Lower lobe of right lung (tissue), 2 donors: ENCODE measurements around the gene PYHIN1. TPM values are rescaled to one million over a fixed set of nuclear protein-coding genes. Genes with fewer than 3 reads are reported as not detected.
A peak's percentile ranks its signal among the peaks of the same experiment; 100 is the strongest.

ENCODE experiments used
- ATAC-seq, 2 donors: fragments of 200-7000 bp; cut with Tn5 transposase; one replicate each; pipeline ENCODE4 v1.9.1; 2020 to 2022; ENCODE audit warnings: mild to moderate bottlenecking in 2 of 2, moderate library complexity in 2 of 2
- DNase-seq: peaks from one replicate; pipeline ENCODE4 v3.0.0-alpha.2; 2020
- H3K27ac ChIP-seq: fragments of 200-600 bp; one replicate; pipeline ENCODE4 v1.8.0; 2022
- H3K27me3 ChIP-seq: fragments of 200-600 bp; one replicate; pipeline ENCODE4 v1.8.0; 2022; ENCODE audit warnings: low read depth
- H3K36me3 ChIP-seq: fragments of 200-600 bp; one replicate; pipeline ENCODE4 v1.8.0; 2022; ENCODE audit warnings: mild to moderate bottlenecking
- H3K4me1 ChIP-seq: fragments of 200-600 bp; one replicate; pipeline ENCODE4 v1.8.0; 2022
- H3K4me3 ChIP-seq: fragments of 200-600 bp; one replicate; pipeline ENCODE4 v1.8.0; 2022; ENCODE audit warnings: mild to moderate bottlenecking
- H3K9me3 ChIP-seq: fragments of 200-600 bp; one replicate; pipeline ENCODE4 v1.8.0; 2022
- intact Hi-C: fragments of 100-400 bp; cut with DNase I; formaldehyde crosslinking; loops from one replicate; pipeline ENCODE4 v1.11.0; 2022
- total RNA-seq: library from RNA; stranded (reverse); fragmentation: NEBNext Ultra II Directional; extraction: Animal tissue kit (Norgen Biotek cat#: 25700); gene quantifications from one replicate; pipeline ENCODE4 v1.2.1, GENCODE V29; 2021
- TF ChIP-seq, protein P1 (sequence below): fragments of 200-600 bp; IDR thresholded peaks from one replicate; pipeline ENCODE4 v1.8.0; 2022; ENCODE audit warnings: antibody characterized with exemption, mild to moderate bottlenecking
- donor health status: DM: no; HTN: yes; CAD: no; lungs with severe emphysema.

The PYHIN1 gene
- total RNA-seq, 1 donor from 2014 or later, result 3.9 TPM

DNA sequence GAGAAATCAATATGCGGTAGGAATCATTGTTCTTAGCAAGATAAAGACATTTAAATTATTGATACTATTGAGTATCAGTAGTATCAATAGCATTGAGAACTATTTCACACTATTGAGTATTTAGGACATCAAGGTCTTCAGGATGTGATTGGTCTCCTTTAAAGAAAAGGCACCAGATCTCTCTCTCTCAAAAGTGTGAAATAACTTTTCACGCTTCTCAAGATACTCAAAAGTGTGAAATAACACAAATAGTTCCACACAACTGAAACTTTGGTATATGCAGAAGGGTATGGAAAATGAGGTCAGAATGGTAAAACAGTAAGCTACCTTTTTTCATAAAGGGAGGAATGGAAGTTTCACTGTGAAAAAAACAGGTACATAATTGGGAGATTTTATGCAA is 6.7 kb upstream of the PYHIN1 start:
- ATAC-seq, result no peak

DNA sequence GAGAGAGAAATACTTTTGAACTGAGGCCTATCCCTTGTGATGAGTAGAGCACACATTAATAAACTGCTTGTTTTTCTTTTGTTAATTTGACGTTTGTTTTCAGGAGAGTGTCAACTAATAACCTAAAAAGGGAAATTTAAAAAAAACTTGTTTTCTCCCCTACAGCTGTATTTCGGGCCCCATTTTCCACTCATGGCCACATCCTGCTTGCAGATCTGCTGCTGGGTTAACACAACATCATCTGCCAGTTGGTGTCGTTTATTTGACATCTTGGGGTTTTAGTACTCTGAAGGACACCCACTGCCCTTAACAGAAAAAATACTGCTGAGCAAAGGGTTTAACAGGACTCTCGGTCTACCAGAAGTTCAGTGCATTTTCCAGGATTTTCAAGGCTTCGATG is 848 bp upstream of the PYHIN1 start:
- H3K27me3 ChIP-seq, result no peaks in the 10 kb centered on the region
- no peaks in the 10 kb centered on the region for H3K36me3 ChIP-seq
- H3K27ac ChIP-seq, result no peak overlapping the region
- H3K9me3 ChIP-seq, result no peaks in the 10 kb centered on the region
- DNase-seq (no peak), ATAC-seq (peak; percentile 30 to 68)
- intact Hi-C loops, result no loop called here
- H3K4me3 ChIP-seq, result no peak overlapping the region
- H3K4me1 ChIP-seq, result no peaks in the 10 kb centered on the region
- TF ChIP-seq, protein P1, sequence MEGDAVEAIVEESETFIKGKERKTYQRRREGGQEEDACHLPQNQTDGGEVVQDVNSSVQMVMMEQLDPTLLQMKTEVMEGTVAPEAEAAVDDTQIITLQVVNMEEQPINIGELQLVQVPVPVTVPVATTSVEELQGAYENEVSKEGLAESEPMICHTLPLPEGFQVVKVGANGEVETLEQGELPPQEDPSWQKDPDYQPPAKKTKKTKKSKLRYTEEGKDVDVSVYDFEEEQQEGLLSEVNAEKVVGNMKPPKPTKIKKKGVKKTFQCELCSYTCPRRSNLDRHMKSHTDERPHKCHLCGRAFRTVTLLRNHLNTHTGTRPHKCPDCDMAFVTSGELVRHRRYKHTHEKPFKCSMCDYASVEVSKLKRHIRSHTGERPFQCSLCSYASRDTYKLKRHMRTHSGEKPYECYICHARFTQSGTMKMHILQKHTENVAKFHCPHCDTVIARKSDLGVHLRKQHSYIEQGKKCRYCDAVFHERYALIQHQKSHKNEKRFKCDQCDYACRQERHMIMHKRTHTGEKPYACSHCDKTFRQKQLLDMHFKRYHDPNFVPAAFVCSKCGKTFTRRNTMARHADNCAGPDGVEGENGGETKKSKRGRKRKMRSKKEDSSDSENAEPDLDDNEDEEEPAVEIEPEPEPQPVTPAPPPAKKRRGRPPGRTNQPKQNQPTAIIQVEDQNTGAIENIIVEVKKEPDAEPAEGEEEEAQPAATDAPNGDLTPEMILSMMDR, result no peak

More for the DNA sequence above, 6.7 kb upstream of the PYHIN1 start:
- Histone ChIP-seq H3K9me3 (no peaks in the 10 kb centered on the region), H3K4me3 (no peak overlapping the region), H3K36me3 (no peaks in the 10 kb centered on the region), H3K4me1 (no peaks in the 10 kb centered on the region), H3K27me3 (no peaks in the 10 kb centered on the region), H3K27ac (no peak overlapping the region)
- no peak for DNase-seq
- TF ChIP-seq, protein P1, result no peak
- intact Hi-C loops, result no loop called here

DNA sequence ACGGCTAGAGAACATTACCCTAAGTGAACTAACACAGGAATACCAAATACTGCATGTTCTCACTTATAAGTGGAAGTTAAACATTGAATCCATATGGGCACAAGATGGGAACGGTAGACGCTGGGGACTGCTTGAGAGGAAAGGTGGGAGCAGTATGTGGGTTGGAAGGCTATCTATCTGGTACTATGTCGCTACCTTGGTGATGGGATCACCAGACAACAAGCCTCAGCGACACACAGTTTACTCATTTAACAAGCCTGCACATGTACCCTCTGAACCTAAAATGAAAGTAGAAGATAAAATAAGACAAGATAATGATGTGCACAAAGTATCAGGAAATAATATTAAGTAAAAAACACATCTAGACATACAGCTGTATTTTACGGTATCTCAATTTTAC is 819 bp downstream of the PYHIN1 start:
- ATAC-seq, result no peak
- intact Hi-C loops, result no loop called here
- H3K4me3 ChIP-seq, result peak overlapping the region; percentile 34

DNA sequence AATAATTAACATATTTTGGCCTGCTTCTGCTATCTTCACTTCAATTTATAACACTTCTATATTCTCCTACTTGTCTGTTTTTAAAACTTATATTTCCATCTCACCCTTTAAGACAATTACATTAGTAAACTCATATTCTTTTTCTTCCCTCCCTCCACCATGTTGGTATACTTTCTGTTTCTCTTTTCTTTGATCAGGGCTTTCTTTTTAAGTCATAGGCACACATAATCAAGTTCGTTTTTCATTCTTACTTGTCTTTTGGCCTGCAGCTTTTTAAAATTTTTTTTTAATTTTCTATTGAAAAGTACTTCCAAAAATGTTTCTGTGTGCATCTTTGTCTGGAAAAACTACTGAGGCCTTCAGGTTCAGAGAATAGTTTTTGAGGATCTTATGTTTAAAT is 2.3 kb downstream of the PYHIN1 start:
- no peak overlapping the region for H3K27ac ChIP-seq
- TF ChIP-seq, protein P1, result no peak
- no peak for DNase-seq
- peak overlapping the region; percentile 34 for H3K4me3 ChIP-seq
- H3K36me3 ChIP-seq, result no peaks in the 10 kb centered on the region
- intact Hi-C loops, result no loop called here
- H3K27me3 ChIP-seq, result no peaks in the 10 kb centered on the region
- H3K9me3 ChIP-seq, result no peaks in the 10 kb centered on the region
- no peak for ATAC-seq
- H3K4me1 ChIP-seq, result no peaks in the 10 kb centered on the region

More for the DNA sequence above, 819 bp downstream of the PYHIN1 start:
- Histone ChIP-seq H3K9me3 (no peaks in the 10 kb centered on the region), H3K4me1 (no peaks in the 10 kb centered on the region), H3K27ac (no peak overlapping the region), H3K36me3 (no peaks in the 10 kb centered on the region), H3K27me3 (no peaks in the 10 kb centered on the region)
- DNase-seq, result no peak
- TF ChIP-seq, protein P1, result no peak

DNA sequence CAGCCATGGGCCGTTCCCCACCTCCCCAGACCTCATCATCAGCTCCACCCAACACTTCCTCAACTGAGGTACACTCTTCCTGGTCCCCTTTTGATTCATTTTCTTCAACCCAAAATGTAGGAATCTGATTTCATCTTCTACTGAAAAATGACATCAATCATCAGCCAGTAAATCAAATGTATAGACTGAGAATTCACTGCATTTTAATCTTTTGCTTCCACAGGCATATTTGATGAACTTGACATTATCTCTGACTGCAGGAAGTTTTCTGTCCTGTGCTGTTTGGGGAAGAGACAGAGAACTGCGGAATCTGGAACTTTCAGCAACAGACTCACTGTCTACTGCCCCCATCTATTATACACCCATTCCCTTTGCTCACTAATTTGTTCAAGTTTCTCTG is 7.8 kb downstream of the PYHIN1 start:
- intact Hi-C loops, result no loop called here
- no peaks in the 10 kb centered on the region for H3K4me1 ChIP-seq
- no peak overlapping the region for H3K27ac ChIP-seq
- ATAC-seq, result no peak
- TF ChIP-seq, protein P1, result no peak
- no peak for DNase-seq
- no peak overlapping the region for H3K4me3 ChIP-seq
- no peaks in the 10 kb centered on the region for H3K36me3 ChIP-seq
- no peaks in the 10 kb centered on the region for H3K9me3 ChIP-seq
- no peaks in the 10 kb centered on the region for H3K27me3 ChIP-seq

DNA sequence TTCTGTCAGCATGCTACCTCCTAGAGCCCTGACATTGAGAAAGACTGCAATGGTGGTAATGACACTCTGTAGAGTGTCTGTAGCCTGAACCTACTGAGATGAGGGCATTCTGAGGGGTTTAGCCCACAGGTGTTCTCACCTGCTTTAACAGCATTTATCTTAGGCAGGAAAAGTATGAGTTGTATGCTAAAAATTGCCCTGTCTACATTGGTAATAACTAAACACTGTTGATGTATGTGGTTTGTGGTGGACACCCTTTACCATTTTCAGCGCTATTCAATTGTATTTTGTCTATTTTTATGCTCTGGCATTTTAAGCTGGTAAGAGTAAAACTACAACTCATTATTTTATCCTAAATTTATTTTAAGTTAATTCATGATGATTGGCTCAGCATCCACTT is 10.0 kb downstream of the PYHIN1 start:
- TF ChIP-seq, protein P1, result no peak
- intact Hi-C loops, result no loop called here
- ATAC-seq, result no peak

More for the DNA sequence above, 10.0 kb downstream of the PYHIN1 start:
- DNase-seq, result no peak
- Histone ChIP-seq H3K4me1 (no peaks in the 10 kb centered on the region), H3K36me3 (no peaks in the 10 kb centered on the region), H3K4me3 (no peak overlapping the region), H3K27ac (no peak overlapping the region), H3K9me3 (no peaks in the 10 kb centered on the region), H3K27me3 (no peaks in the 10 kb centered on the region)
